Type B pancreatic cell (in vitro differentiated cells): ENCODE results near the gene LAMTOR4. TPM values are rescaled to one million over a fixed set of nuclear protein-coding genes. Genes with fewer than 3 reads are reported as not detected.
"Not testable (repeated sequence)": the region's sequence is repeated elsewhere in the genome, so short reads cannot be mapped to it uniquely, and the experiment has no call there.

ENCODE experiments used
- DNase-seq: peaks from one replicate; pipeline ENCODE4 v3.0.0; 2021; ENCODE audit warnings: mixed read lengths; ENCODE audit not compliant: unreplicated experiment; ENCODE audit errors: extremely low spot score
- H3K27ac Mint-ChIP-seq: 2 replicates; pipeline ENCODE4 v1.8.0; 2021; ENCODE audit warnings: mild to moderate bottlenecking, mixed read lengths
- H3K27me3 Mint-ChIP-seq: 2 replicates; pipeline ENCODE4 v1.8.0; 2021; ENCODE audit warnings: mixed read lengths
- H3K36me3 Mint-ChIP-seq: 2 replicates; pipeline ENCODE4 v1.8.0; 2021; ENCODE audit warnings: mixed read lengths
- H3K4me1 Mint-ChIP-seq: one replicate; pipeline ENCODE4 v1.8.0; 2021; ENCODE audit warnings: mixed read lengths; ENCODE audit not compliant: unreplicated experiment
- H3K4me3 Mint-ChIP-seq: 2 replicates; pipeline ENCODE4 v1.8.0; 2021; ENCODE audit warnings: mild to moderate bottlenecking, mixed read lengths
- H3K9me3 Mint-ChIP-seq: 2 replicates; pipeline ENCODE4 v1.8.0; 2021; ENCODE audit warnings: mixed read lengths
- CTCF ChIP-seq: fragments of 200-600 bp; sonication (generic); conservative IDR thresholded peaks from 2 replicates; pipeline ENCODE4 v1.5.0; 2021; ENCODE audit warnings: antibody characterized with exemption, mild to moderate bottlenecking
- total RNA-seq: library from RNA; stranded (reverse); gene quantifications from 2 replicates; pipeline ENCODE4 v1.2.1, GENCODE V29; 2021; ENCODE audit warnings: low replicate concordance

The LAMTOR4 gene
- total RNA-seq, 1 donor from 2014 or later, result 109 TPM

GRCh38 chr7:100177045-100178001, 28.6 kb downstream of the LAMTOR4 start, which contains the start of the genes GPC2 and STAG3:
GPC2 (minus strand) TSS chr7:100177381; CDS start chr7:100177199, 182 bp downstream.
STAG3 (plus strand) TSS chr7:100177918; CDS start chr7:100180557, 2,639 bp downstream.
- Mint-ChIP-seq H3K4me3 (peak within 1 kb of the TSS; percentile 93), H3K9me3 (no peaks in the 10 kb centered on the region), H3K36me3 (peaks cover 13% of the 10 kb centered on the region), H3K27ac (peak within 1 kb of the TSS; percentile 6), H3K4me1 (peaks cover 16% of the 10 kb centered on the region), H3K27me3 (peaks cover 19% of the 10 kb centered on the region)
- no peak for TF ChIP-seq CTCF
- peak; percentile 98 for DNase-seq

DNA sequence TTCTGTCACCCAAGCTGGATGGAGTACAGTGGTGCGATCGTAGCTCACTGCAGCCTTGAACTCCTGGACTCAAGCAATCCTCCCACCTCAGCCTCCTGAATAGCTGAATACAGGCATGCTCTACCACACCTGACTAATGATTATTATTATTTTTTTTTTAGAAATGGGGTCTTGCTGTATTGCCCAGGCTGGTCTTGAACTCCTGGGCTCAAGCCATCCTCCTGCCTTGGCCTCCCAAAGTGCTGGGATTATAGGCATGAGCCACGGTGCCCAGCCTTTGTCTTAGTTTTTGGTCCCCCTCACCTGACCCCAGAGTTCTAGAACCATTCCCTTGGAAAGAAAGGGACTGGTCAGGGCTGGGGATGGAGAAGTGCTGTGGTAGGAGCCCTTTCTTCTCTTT, 31.4 kb downstream of the LAMTOR4 start:
- not testable (repeated sequence) for H3K36me3 Mint-ChIP-seq, H3K4me1 Mint-ChIP-seq, DNase-seq, H3K27ac Mint-ChIP-seq, H3K9me3 Mint-ChIP-seq, H3K4me3 Mint-ChIP-seq
- H3K27me3 Mint-ChIP-seq, result peaks cover 23% of the 10 kb centered on the region

DNA sequence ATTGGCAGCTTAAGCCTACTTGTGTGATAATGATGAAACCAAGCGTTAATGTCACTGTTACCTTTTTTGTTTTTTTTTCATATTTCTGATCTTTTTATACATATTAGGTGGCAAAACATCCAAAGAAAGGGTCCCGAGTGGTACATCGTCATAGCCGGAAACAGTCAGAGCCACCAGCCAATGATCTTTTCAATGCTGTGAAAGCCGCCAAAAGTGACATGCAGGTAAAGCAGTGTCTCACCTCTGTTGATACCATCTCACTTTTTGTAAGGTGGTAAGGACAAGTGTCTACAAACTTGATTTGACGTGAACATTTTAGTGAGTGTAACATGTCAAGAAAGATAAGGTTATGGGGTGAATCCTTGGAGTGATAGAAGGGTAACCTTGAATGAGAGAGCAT, 33.9 kb downstream of the LAMTOR4 start:
- H3K4me3 Mint-ChIP-seq, DNase-seq, H3K27ac Mint-ChIP-seq, H3K9me3 Mint-ChIP-seq, H3K36me3 Mint-ChIP-seq, H3K4me1 Mint-ChIP-seq: not testable (repeated sequence)
- H3K27me3 Mint-ChIP-seq, result peaks cover 23% of the 10 kb centered on the region

GRCh38 chr7:100183090-100183489, 34.4 kb downstream of the LAMTOR4 start:
- peaks cover 23% of the 10 kb centered on the region for H3K27me3 Mint-ChIP-seq
- H3K4me1 Mint-ChIP-seq, H3K27ac Mint-ChIP-seq, H3K9me3 Mint-ChIP-seq, DNase-seq, H3K4me3 Mint-ChIP-seq, H3K36me3 Mint-ChIP-seq: not testable (repeated sequence)

GRCh38 chr7:100185726-100186125, 37.0 kb downstream of the LAMTOR4 start:
- no peak for TF ChIP-seq CTCF
- Mint-ChIP-seq H3K27me3 (peaks cover 17% of the 10 kb centered on the region), H3K4me3 (no peak overlapping the region), H3K36me3 (no peaks in the 10 kb centered on the region), H3K9me3 (no peaks in the 10 kb centered on the region), H3K27ac (no peak overlapping the region), H3K4me1 (no peaks in the 10 kb centered on the region)
- DNase-seq, result no peak

- no peak overlapping the region for H3K27ac Mint-ChIP-seq
- H3K4me3 Mint-ChIP-seq, result no peak overlapping the region
- no peaks in the 10 kb centered on the region for H3K36me3 Mint-ChIP-seq
- no peaks in the 10 kb centered on the region for H3K27me3 Mint-ChIP-seq
- H3K9me3 Mint-ChIP-seq, result no peaks in the 10 kb centered on the region
- DNase-seq, result no peak
- H3K4me1 Mint-ChIP-seq, result no peaks in the 10 kb centered on the region
- TF ChIP-seq CTCF, result peak; percentile 52
Observed at GRCh38 chr7:100189061-100189460, 40.3 kb downstream of the LAMTOR4 start.

DNA sequence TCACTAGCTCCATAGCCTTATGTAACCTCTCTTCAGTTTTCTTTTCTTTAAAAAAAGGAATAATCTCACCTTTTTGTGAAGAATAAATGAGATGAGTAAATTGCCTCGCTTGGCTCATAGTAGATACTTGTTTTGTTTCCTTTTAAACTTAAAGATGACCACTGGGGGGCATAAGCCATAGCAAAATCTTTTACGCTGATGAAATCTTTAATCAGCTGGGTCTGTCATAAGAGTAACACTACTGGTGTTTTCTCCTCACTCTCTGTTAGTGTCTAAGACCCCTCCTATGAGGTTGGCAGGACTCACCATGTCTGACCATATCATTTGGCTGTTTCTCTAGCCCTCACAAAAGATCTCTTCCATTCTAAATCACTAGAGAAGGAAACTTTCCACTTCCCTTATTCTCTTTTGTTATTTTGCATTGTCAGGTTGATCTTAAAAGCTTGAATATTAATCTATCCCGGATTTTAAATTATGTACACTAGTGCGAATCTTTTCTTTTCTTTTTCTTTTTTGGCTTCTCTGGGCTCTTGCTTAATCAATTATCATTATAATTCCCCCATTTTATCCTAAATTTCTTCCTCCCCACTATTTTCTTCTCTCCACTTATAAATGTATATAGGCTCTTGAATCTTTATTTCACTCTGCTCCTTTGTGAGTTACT, 41.5 kb downstream of the LAMTOR4 start:
- Mint-ChIP-seq H3K27me3 (no peaks in the 10 kb centered on the region), H3K4me3 (no peak overlapping the region), H3K9me3 (no peaks in the 10 kb centered on the region), H3K27ac (no peak overlapping the region), H3K4me1 (no peaks in the 10 kb centered on the region), H3K36me3 (no peaks in the 10 kb centered on the region)
- peak; percentile 65 for TF ChIP-seq CTCF
- DNase-seq, result no peak
